Stimulated activated CD8-positive, alpha-beta memory T cell treated with anti-CD3 and anti-CD28 coated beads, Interleukin-15, amount 100 ng/mL, for 48 hours (primary cell): ENCODE results near the gene FPGS.
"Not testable (repeated sequence)": the region's sequence is repeated elsewhere in the genome, so short reads cannot be mapped to it uniquely, and the experiment has no call there.

Experiments
- DNase-seq, 2 donors: peaks; one replicate each; pipeline ENCODE4 v3.0.0-alpha.2; 2020; ENCODE audit warnings: low read depth in 2 of 2

The FPGS gene

DNA sequence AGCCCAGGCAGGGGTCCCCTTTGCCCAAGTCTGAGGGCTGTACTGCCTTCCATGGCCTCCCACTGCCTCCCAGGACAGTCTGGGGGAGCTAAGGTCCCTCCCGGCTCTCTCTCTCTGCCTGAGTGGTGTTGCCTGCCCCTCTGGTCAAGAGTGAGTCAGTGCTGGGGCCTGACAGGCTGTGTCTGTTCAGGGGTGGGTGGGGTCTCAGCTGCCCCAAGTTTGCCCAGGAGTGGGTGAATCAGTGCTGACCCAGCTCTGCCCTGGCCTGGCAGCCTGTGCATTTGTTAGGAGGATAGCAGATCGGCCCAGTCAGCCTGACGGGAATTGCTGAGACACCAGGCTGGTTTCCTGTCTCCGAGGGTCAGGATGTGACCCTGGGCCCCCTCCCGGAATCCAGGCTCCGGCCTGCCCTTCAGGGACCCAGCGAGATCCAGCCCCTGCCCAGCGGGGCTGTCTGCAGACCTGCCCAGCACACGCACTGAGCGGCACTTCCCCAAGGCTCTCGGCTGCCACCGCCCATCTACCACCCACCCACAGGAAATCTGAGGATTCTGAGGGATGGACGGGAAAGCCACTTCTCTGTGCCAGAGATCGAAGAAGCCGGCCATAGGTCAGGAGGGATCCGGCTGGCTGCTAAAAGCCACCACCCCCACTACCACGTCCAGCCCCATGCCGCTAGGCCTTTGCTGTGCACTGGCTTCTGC, 35.8 kb downstream of the FPGS start:
- DNase-seq = no peak

DNA sequence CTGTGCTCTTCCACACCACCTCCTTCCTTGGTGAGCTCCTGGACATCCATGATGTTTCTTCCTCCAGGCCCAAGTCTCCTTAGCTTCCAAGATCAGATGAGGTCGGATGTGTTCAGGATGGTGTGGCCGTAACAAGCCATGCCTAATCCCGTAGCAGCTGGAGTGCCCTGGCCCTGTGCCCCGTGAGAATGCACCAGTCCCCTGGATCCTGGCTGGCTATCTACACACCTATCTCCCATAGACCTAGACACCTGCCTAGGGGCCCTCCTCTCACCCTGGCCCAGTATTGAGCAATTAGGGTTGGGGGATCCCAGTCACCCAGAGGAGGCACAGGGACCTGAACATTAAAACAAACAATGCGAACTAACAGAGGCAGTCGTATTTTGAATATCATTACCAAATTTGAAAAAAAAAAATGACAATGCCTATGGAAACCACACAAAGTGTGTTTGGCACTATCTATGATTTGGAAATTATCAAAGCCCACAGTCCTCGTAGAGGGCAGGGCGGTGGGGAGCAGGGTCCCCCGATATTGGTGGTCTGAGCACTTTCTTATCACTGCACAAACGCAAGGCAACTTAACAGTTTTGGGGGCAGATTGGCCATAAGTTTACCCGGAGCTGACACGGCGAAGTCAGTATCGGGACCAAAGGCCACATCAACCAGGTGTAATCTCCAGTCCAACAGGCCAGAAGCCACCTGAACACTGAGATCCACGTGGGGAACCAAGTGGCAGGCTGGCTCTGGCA, 38.6 kb downstream of the FPGS start:
- DNase-seq = no peak

DNA sequence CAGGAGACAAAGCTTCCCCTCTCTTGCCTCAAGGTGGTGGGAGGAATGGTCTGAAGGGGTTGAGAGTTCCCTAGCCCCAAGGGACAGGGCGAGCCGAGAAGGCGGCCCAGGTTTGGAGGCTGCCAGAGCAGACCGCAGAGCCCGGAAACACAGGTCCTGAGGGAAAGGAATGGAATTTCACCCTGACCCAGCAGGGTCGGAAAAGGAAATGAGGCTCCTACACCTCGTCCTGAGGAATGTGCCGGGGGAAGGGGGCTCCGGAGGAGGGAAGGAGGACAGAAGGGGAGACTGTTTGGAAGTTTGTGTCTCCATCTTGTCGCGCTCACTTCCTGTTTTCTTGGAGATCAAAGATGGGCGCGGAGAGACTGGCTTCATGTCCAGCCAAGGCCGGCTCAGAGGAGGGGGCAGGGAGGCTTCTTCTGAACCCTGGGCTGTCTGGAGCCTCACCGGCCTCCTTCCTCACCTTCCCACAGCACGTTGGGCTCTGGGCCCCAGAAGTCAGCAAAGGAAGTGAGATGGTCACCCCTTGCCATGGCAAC, 42.2 kb downstream of the FPGS start:
- no peak for DNase-seq

DNA sequence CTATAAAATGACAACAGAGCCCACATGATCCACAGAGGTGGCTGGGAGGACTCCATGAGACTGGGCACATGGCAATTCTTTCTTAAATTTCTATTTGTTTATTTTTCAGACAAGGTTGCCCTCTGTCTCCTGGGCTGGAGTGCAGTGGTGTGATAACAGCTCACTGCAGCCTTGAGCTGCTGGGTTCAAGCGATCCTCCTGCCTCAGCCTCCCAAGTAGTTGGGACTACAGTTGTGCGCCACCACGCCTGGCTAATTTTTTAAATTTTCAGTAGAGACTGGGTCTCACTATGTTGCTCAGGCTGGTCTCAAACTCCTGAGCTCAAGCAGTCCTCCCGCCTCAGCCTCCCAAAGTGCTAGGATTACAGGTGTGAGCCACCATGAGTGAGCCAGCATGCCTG, 42.9 kb downstream of the FPGS start:
- DNase-seq = not testable (repeated sequence)

DNA sequence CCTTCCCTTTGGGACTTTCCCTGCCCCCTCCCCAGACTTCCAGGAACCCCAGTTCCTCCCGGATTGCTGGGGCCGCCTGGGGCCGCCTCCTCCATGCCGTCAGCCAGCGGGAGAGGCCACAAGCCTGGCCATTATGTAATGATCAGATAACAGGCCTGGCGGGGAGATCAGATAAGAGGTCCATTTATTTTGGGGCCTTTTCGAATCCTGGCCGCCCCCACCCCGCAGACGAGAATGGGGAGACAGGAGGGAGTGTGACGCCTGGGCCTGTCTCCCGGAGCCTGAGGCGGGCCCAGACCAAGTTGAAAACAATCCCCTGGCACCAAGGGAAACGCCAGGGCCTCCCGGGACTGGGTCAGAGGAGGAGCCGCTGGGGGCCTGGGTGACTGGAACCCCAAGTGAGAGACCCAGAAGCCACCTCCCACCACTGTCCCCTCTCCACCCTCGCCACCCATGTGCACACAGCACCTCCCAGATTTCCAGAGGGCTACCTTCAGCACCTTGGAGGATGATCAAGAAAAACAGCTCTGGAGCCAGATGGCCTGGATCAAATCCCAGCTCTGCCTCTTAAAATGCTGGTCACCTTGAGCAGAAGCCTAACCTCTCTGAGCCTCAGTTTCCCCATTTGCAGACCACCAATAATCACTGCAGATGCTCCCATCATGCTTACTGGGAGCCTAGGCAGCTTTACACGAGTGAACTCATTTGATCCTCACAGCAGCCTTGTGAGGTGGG, 43.9 kb downstream of the FPGS start:
- DNase-seq = no peak

DNA sequence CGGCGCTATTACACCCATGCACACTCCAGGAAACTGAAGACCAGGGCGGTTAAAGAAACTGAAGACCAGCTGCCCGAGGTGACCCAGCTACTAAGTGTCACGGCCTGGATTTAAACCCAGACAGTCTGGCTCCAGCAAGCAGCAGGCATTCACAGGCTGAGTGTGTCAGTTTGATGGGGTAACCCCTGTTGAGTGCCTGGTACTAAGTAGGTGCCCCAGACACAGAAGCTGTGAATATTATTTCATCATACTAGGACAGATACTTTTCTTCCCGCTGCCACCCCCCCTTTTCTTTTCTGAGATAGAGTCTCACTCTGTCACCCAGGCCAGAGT, 44.5 kb downstream of the FPGS start:
- DNase-seq = no peak

DNA sequence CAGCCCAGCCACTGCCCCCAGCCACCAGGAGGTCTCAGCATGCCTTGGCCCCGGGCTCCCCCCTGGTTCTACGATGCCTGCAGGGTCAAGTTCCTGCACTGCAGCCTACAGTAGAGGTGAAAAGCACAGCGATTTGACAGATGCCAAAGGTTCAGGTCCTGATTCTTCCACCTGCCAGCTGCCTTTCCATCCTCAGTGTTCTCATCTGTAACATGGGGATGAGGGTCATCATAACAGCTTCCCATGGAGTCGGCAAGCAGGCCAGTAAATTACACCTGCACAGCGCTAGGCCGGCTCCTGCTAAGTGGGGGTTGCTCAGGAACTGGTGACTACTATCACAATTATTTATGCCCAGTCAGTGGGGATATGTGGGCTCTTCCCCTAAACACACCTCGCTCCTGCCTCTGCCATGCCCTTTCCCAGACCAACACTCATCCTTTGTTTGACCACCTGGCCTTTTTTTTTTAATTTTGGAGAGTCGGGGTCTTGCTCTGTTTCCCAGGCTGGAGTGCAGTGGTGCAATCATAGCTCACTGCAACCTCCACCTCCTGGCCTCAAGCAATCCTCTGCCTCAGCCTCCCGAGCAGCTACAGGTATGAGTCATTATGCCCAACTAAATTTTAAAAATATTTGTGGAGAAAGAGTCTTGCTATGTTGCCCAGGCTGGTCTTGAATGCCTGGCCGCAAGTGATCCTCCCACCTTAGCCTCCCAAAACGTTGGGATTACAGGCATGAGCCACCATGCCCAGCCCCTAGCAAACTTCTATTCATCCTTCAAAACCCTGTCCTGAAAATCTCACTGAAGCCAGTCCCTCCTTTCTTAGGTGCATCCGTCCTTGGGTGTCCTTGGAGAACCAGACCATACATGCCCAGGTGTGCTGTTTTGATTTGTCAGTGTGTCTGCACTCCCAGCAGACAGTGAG, 45.4 kb downstream of the FPGS start:
- DNase-seq = no peak

DNA sequence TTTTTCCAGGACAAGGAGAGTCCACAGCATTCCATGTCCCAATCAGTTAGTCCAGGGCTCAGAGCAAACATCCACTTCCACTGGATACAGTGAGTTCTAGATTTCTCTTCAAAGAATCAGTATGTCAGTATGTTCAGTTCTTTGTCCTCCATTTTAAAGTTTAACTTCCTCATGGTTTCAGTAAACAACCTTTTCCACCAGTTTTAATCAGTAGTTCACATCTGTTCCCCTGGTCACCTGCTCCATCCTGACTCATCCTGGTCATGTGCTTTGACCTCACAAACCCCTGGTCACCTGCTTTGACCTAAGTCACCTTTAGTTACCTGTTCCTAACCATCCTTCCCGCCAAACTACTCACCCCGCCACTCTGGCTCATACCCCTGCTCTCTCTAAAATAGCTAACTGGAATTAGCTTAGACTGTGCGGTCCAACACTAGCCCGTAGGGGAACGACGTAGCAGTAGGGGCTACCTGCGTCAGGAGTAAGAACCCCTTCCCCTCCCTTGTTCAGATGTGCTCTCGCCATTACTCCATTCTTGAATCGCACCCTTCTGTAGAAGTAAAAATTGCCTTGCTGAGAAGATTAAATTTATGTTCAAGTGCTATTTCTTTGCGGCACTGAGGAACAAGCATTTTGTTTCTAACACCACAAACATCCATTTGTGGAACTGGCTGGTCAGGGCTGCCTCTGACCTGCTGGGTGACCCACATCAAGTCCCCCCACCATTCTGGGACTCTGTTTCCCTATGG, 46.2 kb downstream of the FPGS start:
- no peak for DNase-seq

DNA sequence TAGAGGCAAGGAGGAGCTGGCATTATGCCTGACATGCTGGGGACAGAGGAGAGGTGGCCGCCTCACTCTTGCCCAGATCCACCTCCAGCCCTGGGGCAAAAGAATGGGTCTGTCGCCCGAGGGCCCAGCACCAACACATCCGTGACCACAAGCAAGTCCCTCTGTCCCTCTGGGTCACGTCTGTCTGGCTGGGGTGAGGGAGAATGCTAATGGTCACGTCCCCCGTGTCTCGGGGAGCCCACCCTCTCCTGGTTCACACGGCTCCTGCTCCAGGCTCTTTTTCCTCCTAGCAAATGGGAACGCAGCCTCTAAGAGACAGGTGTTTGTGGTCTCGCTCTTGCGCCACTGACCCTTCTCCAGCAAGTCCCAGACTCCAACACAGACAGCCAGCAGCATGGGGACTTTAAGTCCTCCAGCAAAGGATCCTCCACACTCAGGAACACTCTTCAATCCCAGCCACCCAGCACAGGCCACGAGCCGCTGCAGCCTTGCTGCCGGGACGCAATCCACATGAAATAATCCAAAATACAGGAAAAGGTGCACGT, 47.7 kb downstream of the FPGS start:
- no peak for DNase-seq

DNA sequence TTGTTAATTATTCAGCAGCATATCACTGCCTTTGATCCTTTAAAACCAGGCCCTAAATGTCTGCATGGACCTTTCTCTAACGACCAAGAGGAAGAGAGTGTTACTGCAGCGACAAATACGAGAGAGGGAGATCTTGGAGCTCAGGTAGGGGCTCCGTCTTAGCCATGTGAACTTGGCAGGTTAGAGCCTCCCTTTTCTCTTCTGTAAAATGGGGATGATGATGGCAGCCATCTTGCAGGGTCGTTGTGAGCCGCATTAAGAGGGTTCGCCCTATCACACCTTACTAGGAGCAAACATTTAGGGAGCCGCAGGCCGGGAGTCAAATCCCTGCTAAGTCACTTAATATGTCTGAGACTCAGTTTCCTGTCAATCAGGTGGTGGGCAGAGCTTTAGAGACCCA, 50.1 kb downstream of the FPGS start:
- no peak for DNase-seq

DNA sequence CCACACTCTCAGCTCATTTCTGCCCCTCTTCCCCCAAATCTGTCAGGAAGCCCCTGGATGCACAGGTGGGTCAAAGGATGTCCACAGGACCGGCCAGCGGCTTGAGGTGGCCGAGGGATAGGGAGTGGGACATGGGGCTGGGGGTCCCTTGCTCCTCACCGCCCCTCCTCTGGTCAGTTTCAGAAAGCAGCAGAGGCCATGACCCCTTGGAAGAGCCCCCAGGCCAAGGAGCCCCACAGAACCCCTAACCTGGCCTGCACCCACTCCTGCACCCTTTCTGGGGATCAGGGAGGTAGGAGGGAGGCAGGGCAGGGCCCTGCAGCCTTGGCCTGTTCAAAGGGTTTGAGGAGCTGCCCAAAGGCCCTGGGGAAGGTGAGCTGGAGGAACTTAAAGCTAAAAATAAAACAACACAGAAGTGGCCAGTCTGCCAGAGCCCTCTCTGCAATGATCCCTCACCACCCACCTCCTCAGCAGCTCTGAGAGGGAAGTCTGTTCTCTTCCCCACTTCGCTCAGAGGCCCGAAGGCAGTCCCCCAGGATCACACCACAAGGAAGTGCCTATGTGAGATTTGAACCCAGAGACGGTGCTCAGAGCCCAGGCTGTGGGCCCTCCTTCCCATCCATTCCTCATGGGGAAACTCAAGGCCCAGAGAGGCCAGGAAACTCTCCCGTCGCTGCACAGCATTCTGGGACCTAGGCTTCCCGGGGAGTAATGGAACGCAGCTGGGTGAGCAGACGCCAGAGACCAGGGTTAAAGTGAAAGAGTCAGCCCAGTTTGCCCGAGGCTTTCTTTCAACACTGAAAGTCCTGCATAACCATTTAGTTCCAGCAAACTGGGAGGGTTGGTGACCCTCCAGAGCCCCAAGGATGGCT, 50.9 kb downstream of the FPGS start:
- no peak for DNase-seq

DNA sequence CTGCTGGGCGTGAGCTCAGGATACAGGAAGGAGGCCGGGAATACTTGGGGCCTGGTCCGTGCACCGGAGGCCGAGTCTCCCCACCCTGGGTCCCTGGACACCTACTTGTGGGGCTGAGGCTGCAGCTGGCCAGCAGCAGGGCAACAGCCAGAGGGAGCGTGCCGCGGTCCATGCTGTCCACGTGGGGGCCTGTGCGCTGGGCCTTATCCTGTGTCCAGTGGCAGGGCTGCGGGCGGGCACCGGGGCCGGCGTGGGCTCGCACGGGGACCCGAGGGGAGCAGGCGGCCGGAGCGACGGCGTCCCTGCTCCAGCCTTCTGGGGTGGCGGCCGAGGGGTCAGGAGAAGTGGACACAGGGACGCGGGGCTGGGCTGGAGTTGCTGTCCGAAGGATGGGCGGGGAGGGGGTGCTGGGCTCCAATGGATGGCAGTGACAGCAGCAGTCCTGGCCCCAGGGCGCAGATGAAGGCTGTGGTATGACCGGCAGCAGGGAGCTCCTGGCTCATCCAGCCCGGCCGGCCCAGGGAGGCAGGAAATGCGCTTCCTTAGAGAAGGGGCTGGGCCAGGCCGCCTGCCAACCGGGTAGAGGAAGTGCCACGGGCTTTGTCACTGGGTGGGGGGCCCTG, 51.6 kb downstream of the FPGS start, which contains the start of gene ENG:
ENG (minus strand) TSS at position 475 of the 623 bp plus-strand sequence; CDS start at position 172, 303 bp downstream.
- no peak for DNase-seq

DNA sequence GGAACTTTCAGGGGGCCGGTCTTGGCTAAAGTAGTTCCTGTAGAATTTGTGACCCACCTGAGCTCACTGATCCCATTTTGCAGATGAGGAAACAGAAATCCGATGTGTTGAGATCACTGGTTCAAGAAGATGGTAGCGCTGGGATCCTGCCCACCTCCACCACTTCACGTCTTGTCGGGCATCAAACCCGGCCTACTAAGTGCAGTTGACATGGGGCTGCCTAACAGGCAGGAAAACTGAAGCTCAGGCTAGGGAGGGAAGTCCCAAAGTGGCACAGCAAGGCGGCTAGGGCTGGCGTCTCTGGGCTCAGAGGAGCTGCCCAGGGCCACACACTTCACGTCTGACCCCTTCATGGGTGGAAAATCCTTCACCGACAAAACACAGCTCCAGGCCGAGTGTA, 52.3 kb downstream of the FPGS start:
- no peak for DNase-seq

DNA sequence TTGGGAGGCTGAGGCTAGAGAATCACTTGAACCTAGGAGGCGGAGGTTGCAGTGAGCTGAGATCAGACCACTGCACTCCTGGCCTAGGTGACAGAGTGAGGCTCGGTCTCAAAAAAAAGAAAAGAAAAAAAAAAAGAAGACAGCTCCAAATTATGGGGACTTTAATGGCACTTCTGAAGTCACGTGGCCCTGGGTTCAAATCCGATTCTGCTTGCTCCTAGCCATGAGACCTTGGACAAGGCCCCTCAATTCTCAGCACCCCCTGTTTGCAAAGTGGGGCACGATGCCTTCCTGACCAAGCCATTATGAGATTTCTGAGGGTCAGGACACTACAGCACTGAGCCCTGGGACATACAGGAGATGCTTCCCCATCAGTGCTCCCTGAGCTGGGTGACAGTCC, 52.8 kb downstream of the FPGS start:
- no peak for DNase-seq

DNA sequence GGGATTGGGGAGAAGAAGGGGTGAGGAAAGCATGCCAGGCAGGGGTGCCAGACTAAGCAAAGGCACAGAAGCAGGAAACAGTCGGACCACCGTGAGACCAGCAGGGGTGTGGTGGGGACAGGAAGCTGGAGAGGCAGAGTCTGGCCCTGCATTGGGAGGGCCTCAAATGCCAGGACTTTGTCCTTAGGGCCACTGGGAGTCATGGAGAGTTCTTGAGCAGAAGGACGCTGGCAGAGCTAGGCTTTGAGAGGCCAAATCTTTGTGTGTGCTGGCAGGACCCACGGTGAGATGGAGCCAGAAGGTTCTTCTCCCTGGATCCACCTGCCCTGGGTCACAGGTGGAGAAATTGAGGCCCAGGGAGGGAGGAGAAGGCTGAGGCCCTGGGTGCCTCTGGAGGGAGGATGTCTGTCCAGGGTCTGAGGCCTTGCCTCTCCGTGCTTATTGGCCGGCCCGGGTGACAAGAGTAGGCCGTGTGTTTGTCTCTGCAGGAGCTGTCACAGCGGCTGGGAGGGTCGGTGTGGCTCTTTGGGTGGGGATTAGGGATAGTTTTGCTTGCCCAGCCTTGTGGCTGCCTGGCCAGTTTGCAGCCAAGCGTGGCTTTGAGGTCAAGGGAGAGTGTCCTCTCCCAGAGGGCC, 53.5 kb downstream of the FPGS start:
- DNase-seq = no peak

DNA sequence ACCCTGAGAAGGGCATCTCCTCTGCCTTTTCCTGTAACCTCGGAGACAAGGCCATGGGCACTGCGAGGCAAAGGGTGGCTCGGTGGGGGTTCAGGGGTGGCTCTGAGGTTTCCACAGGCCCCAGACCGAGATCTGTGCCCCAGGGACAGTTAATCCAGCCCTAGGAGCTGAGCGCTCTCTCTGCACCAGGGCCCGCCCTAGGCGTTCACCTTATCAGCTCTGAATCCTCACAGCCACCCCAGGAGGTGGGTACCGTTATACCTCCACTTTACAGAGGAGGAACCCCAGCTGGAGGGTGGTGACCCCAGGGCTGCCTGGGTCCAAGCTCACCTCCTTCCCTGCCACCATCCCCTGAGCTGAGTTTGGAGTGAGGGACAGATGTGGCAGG, 54.0 kb downstream of the FPGS start:
- DNase-seq = no peak

DNA sequence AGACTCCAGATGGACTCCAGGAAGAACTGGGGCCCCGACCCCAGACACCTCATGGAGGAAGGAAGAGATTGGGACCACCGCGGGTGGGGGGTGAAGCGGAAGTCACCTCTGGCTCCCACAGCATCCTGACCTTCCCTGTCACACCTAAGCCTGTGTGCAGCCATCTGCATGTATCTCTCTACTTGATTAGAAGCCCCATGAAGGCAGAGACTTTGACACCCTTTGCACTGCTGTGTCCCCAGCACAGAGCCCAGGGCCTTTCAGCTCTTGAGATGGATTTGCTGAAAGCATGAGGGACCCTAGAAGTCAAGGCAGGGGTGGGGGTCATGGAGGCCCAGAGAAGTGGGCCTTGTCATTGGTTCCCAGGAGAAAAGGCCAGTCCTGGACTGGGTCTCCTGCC, 54.6 kb downstream of the FPGS start:
- no peak for DNase-seq

DNA sequence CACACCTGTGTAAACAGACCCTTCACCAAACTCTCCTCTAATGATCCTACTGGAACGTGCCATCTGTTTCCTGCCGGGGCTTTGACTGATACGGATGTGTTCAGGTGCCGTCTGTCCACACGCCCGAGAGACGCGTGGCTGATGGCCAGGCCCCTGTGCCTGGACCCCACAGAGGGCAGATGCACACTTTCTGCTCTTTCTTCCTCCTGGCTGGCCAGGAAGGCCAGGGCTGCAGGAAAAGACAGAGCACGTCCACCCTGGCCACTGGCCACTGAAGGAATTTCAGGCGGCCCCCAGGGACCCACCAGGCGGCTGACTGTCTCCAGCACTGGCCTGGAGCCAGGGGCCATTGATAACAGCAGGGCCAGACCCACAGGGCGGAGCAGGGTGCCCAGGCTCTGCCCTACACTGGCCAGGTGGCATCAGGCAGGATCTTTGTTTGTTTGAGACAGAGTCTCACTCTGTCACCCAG, 55.4 kb downstream of the FPGS start:
- no peak for DNase-seq
